Measurements from ENCODE around the gene GPX3. TPM values are rescaled to one million over a fixed set of nuclear protein-coding genes. Genes with fewer than 3 reads are reported as not detected.

GPX3 gene
- total RNA-seq, 4 donors from 2014 or later: 3,864 to 9,036 (median 5,113) TPM

- TF ChIP-seq, protein P1, sequence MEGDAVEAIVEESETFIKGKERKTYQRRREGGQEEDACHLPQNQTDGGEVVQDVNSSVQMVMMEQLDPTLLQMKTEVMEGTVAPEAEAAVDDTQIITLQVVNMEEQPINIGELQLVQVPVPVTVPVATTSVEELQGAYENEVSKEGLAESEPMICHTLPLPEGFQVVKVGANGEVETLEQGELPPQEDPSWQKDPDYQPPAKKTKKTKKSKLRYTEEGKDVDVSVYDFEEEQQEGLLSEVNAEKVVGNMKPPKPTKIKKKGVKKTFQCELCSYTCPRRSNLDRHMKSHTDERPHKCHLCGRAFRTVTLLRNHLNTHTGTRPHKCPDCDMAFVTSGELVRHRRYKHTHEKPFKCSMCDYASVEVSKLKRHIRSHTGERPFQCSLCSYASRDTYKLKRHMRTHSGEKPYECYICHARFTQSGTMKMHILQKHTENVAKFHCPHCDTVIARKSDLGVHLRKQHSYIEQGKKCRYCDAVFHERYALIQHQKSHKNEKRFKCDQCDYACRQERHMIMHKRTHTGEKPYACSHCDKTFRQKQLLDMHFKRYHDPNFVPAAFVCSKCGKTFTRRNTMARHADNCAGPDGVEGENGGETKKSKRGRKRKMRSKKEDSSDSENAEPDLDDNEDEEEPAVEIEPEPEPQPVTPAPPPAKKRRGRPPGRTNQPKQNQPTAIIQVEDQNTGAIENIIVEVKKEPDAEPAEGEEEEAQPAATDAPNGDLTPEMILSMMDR (IDR thresholded peaks at IDR 0.05): peak in 2 of 5 experiments; percentile 14 to 15
- TF ChIP-seq EP300 (IDR thresholded peaks at IDR 0.05) (no peak), POLR2A (IDR thresholded peaks at IDR 0.05) (no peak)
- peaks cover 0 to 35% (median 8%) of the 10 kb centered on the region in 4 donors for H3K4me1 ChIP-seq
- DNase-seq (ENCODE audit: low spot score in 2 of 2): no peak
- no peaks in the 10 kb centered on the region for H3K9me3 ChIP-seq
- H3K4me3 ChIP-seq: no peak overlapping the region
- peak overlapping the region in 1 of 4 donors; percentile 48 for H3K27ac ChIP-seq
- WGBS, 2 donors: 72 to 73% methylated on average over 7 of the region's 7 CpGs
- peaks cover 0 to 93% (median 30%) of the 10 kb centered on the region in 3 donors for H3K36me3 ChIP-seq
- no peaks in the 10 kb centered on the region for H3K27me3 ChIP-seq
Measured at GRCh38 chr5:151048526-151048925, 28.1 kb downstream of the GPX3 start.

- Histone ChIP-seq H3K36me3 (peaks cover 0 to 96% (median 18%) of the 10 kb centered on the region in 3 donors), H3K27ac (peak overlapping the region in 3 of 4 donors; percentile 36 to 70 (median 55)), H3K4me3 (no peak overlapping the region), H3K27me3 (no peaks in the 10 kb centered on the region), H3K9me3 (no peaks in the 10 kb centered on the region), H3K4me1 (peaks cover 0 to 35% (median 8%) of the 10 kb centered on the region in 4 donors)
- 64 to 68% methylated on average over 6 of the region's 6 CpGs for WGBS, 2 donors
- DNase-seq (ENCODE audit: low spot score in 2 of 2): peak; percentile 71 to 87
- TF ChIP-seq, protein P1 (IDR thresholded peaks at IDR 0.05): peak; percentile 70 to 91 (median 80)
- TF ChIP-seq EP300 (IDR thresholded peaks at IDR 0.05) (peak in 1 of 2 donors; percentile 32), POLR2A (IDR thresholded peaks at IDR 0.05) (no peak)
Measured at GRCh38 chr5:151051066-151051930, 30.9 kb downstream of the GPX3 start.

DNA sequence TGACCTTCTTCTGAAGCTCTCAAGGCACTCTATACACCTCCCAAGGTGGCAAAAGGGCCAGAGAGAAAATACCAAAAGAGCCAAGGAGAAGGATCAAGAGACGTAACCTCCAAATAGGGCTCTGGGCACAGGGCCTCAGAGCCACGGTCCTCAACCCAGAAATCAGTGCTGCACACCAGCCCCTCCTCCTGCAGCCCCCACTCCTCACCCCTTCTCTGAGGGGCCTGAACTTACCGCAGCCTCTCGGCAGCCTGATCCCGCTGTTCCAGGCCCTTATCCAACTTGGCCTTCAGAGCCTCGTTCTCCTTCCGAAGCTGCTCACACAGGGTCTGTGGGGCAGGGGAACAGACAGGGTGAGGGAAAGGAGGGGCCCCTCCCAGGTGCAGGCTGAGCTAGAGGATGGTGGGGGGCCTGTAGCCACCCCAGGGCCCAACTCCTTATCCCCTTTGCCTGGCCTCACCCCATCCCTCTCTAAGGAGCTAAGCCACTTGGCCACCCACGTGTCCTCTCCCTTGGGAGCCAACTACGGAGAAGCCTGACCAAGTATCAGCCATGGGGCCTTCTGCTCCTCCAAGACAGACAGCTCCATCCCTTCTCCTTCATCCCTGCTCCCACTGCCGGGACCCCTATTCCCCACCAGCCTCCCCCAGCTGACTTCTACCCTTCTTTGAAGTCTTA, 31.7 kb downstream of the GPX3 start:
- 61 to 80% methylated on average over 9 to 10 of the region's 10 CpGs for WGBS, 2 donors
- Histone ChIP-seq H3K27me3 (no peaks in the 10 kb centered on the region), H3K4me3 (no peak overlapping the region), H3K9me3 (no peaks in the 10 kb centered on the region), H3K4me1 (peaks cover 0 to 35% (median 8%) of the 10 kb centered on the region in 4 donors), H3K36me3 (peaks cover 0 to 100% (median 18%) of the 10 kb centered on the region in 3 donors), H3K27ac (peak overlapping the region in 3 of 4 donors; percentile 36 to 70 (median 55))
- no peak for DNase-seq (ENCODE audit: low spot score in 2 of 2)
- TF ChIP-seq, protein P1 (IDR thresholded peaks at IDR 0.05): peak in 1 of 5 experiments; percentile 2
- no peak for TF ChIP-seq POLR2A (IDR thresholded peaks at IDR 0.05)
- TF ChIP-seq EP300 (IDR thresholded peaks at IDR 0.05): no peak

DNA sequence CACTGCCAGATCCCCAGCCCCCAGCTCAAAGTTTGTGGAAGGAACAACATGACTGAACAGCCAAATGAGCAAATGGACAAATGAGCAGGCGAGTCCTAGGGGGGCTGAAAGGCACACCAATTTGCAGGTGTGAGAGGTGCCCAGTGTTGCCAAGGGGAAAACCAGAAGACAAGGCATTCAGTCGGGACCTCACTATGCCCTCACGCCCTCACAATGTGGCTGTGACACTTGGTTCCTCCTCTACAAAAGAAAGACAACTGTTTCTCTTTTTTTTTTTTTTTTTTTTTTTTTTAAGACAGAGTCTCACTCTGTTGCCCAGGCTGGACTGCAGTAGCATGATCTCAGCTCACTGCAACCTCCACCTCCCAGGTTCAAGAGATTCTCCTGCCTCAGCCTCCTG, 32.4 kb downstream of the GPX3 start:
- Histone ChIP-seq H3K27me3 (no peaks in the 10 kb centered on the region), H3K9me3 (no peaks in the 10 kb centered on the region), H3K4me3 (no peak overlapping the region), H3K36me3 (peaks cover 0 to 100% (median 18%) of the 10 kb centered on the region in 3 donors), H3K4me1 (peaks cover 0 to 32% (median 8%) of the 10 kb centered on the region in 4 donors), H3K27ac (peak overlapping the region in 2 of 4 donors; percentile 36 to 70)
- TF ChIP-seq, protein P1 (IDR thresholded peaks at IDR 0.05): no peak
- no peak for TF ChIP-seq EP300 (IDR thresholded peaks at IDR 0.05)
- TF ChIP-seq POLR2A (IDR thresholded peaks at IDR 0.05): no peak
- DNase-seq (ENCODE audit: low spot score in 2 of 2): no peak
- 80% methylated on average over 3 of the region's 3 CpGs for WGBS, 2 donors
